K562 (cell line): Measurements from ENCODE around the gene ANKS3.

Experiments
- ARID2 ChIP-seq: fragments of 450-650 bp; IDR thresholded peaks from 2 replicates; pipeline ENCODE4 v1.6.1; 2017; ENCODE audit warnings: antibody characterized with exemption, mild to moderate bottlenecking
- BMI1 ChIP-seq: fragments of 150-350 bp; IDR thresholded peaks from 2 replicates; pipeline ENCODE4 v1.6.1; 2014; ENCODE audit warnings: low read length
- CHD1 ChIP-seq: fragments of 200-600 bp; sonication (generic); IDR thresholded peaks from one replicate; pipeline ENCODE4 v1.6.1; 2012; ENCODE audit warnings: mild to moderate bottlenecking, moderate library complexity, low read length, inconsistent platforms
- CTCF ChIP-seq, 3 experiments: IDR thresholded peaks in 2 of 3; conservative IDR thresholded peaks in 1 of 3; 2 replicates each; pipeline ENCODE4 v1.5.1; 2011 to 2012; ENCODE audit warnings: low read length in 3 of 3, mild to moderate bottlenecking in 3 of 3, control low read depth in 2 of 3, improper control_type of control experiment in 1 of 3, inconsistent platforms in 1 of 3, low read depth in 1 of 3, mixed read lengths in 1 of 3, moderate library complexity in 1 of 3; ENCODE audit not compliant: insufficient read depth in 2 of 3
- E2F6 ChIP-seq, 2 experiments: IDR thresholded peaks; 2 replicates each; pipeline ENCODE4 v1.6.1; 2011; ENCODE audit warnings: borderline replicate concordance in 1 of 2, control low read depth in 1 of 2, low read depth in 1 of 2, low read length in 1 of 2, mild to moderate bottlenecking in 1 of 2, mixed read lengths in 1 of 2, moderate library complexity in 1 of 2; ENCODE audit not compliant: insufficient read depth in 1 of 2, insufficient read length in 1 of 2, poor library complexity in 1 of 2, severe bottlenecking in 1 of 2; ENCODE audit errors: extremely low read depth in 1 of 2
- EP300 ChIP-seq: IDR thresholded peaks from 2 replicates; pipeline ENCODE4 v1.6.1; 2012; ENCODE audit warnings: low read length, improper control_type of control experiment
- HDGF ChIP-seq: fragments of 450-650 bp; IDR thresholded peaks from 2 replicates; pipeline ENCODE4 v1.6.1; 2016
- MXI1 ChIP-seq: IDR thresholded peaks from 2 replicates; pipeline ENCODE4 v1.6.1; 2011; ENCODE audit warnings: low read depth, mild to moderate bottlenecking, improper control_type of control experiment, low read length
- RBFOX2 ChIP-seq: fragments of 200-400 bp; formaldehyde crosslinking; IDR thresholded peaks from 2 replicates; pipeline ENCODE4 v1.6.1; 2017; ENCODE audit warnings: low read depth, mild to moderate bottlenecking, low read length, moderate library complexity
- ZBTB33 ChIP-seq: sonication (generic); formaldehyde crosslinking; IDR thresholded peaks from 2 replicates; pipeline ENCODE4 v1.8.1; 2023; ENCODE audit warnings: mild to moderate bottlenecking, missing genetic modification reagents
- ZNF785 ChIP-seq: fragments of 250-450 bp; sonication (Bioruptor Pico); IDR thresholded peaks from 2 replicates; pipeline ENCODE4 v1.4.0; 2020; ENCODE audit warnings: mild to moderate bottlenecking

GRCh38 chr16:4667203-4667963, 66.7 kb downstream of the ANKS3 start:
- no peak for TF ChIP-seq HDGF
- no peak for TF ChIP-seq RBFOX2
- no peak for TF ChIP-seq CHD1
- no peak for TF ChIP-seq EP300
- no peak for TF ChIP-seq ZBTB33 (CRISPR knock-in tag)
- no peak for TF ChIP-seq ZNF785
- TF ChIP-seq CTCF (IDR thresholded peaks at IDR 0.05 in 2 of 3, conservative IDR thresholded peaks at IDR 0.05 in 1 of 3; ENCODE audit: insufficient read depth in 2 of 3, low read depth in 1 of 3, low read length in 3 of 3): no peak
- TF ChIP-seq BMI1: no peak
- TF ChIP-seq MXI1: no peak
- TF ChIP-seq E2F6 (IDR thresholded peaks at IDR 0.05; ENCODE audit: borderline replicate concordance in 1 of 2, extremely low read depth in 1 of 2, insufficient read depth in 1 of 2, insufficient read length in 1 of 2, low read depth in 1 of 2, low read length in 1 of 2, poor library complexity in 1 of 2, severe bottlenecking in 1 of 2): no peak
- no peak for TF ChIP-seq ARID2
